GM19468 (cell line): ENCODE results near the gene LRRC4C.
"Not testable (repeated sequence)": the region's sequence is repeated elsewhere in the genome, so short reads cannot be mapped to it uniquely, and the experiment has no call there.

Source experiments
- ATAC-seq: cut with Tn5 transposase; IDR thresholded peaks from one replicate; pipeline ENCODE4 v1.9.1; 2021; ENCODE audit warnings: mild to moderate bottlenecking, moderate library complexity, moderate number of reproducible peaks; ENCODE audit not compliant: unreplicated experiment; ENCODE audit errors: extremely low read depth

LRRC4C gene

GRCh38 chr11:40602866-40603552, 856.4 kb downstream of the LRRC4C start:
- ATAC-seq: no peak

- ATAC-seq: no peak
Measured at GRCh38 chr11:40597546-40598113, 861.8 kb downstream of the LRRC4C start.

GRCh38 chr11:40573254-40573891, 886.1 kb downstream of the LRRC4C start:
- no peak for ATAC-seq

GRCh38 chr11:40569947-40570531, 889.4 kb downstream of the LRRC4C start:
- ATAC-seq: no peak

GRCh38 chr11:40567392-40567791, 892.1 kb downstream of the LRRC4C start:
- ATAC-seq: no peak

GRCh38 chr11:40544162-40544561, 915.3 kb downstream of the LRRC4C start:
- ATAC-seq: no peak

- ATAC-seq: no peak
Measured at GRCh38 chr11:40542821-40543220, 916.6 kb downstream of the LRRC4C start.

GRCh38 chr11:40537734-40538133, 921.7 kb downstream of the LRRC4C start:
- no peak for ATAC-seq

- ATAC-seq: not testable (repeated sequence)
Measured at GRCh38 chr11:40522080-40522479, 937.4 kb downstream of the LRRC4C start.

GRCh38 chr11:40517122-40517521, 942.3 kb downstream of the LRRC4C start:
- ATAC-seq: no peak

GRCh38 chr11:40514124-40514523, 945.3 kb downstream of the LRRC4C start:
- no peak for ATAC-seq

- no peak for ATAC-seq
Measured at GRCh38 chr11:40513281-40513680, 946.2 kb downstream of the LRRC4C start.

- no peak for ATAC-seq
Measured at GRCh38 chr11:40508303-40508702, 951.1 kb downstream of the LRRC4C start.

GRCh38 chr11:40506226-40506625, 953.2 kb downstream of the LRRC4C start:
- no peak for ATAC-seq

- no peak for ATAC-seq
Measured at GRCh38 chr11:40491341-40491740, 968.1 kb downstream of the LRRC4C start.

- no peak for ATAC-seq
Measured at GRCh38 chr11:40467771-40468170, 991.7 kb downstream of the LRRC4C start.

- no peak for ATAC-seq
Measured at GRCh38 chr11:40445391-40445790, 1014.1 kb downstream of the LRRC4C start.

- no peak for ATAC-seq
Measured at GRCh38 chr11:40444151-40444550, 1015.3 kb downstream of the LRRC4C start.

GRCh38 chr11:40435344-40435743, 1024.1 kb downstream of the LRRC4C start:
- no peak for ATAC-seq

- ATAC-seq: no peak
Measured at GRCh38 chr11:40434926-40435325, 1024.5 kb downstream of the LRRC4C start.

GRCh38 chr11:40432358-40432757, 1027.1 kb downstream of the LRRC4C start:
- ATAC-seq: no peak
